NCI-H1092 (cell line): ENCODE data around the gene MRPL10.
A peak's percentile ranks its signal among the peaks of the same experiment; 100 is the strongest.

Experiments used
- DNase-seq: peaks from one replicate; lab custom pipeline; 2025; lab: John Stamatoyannopoulos, UW

Gene MRPL10

GRCh38 chr17:47812146-47812920 is 19.0 kb downstream of the MRPL10 start:
- DNase-seq, result no peak

DNA sequence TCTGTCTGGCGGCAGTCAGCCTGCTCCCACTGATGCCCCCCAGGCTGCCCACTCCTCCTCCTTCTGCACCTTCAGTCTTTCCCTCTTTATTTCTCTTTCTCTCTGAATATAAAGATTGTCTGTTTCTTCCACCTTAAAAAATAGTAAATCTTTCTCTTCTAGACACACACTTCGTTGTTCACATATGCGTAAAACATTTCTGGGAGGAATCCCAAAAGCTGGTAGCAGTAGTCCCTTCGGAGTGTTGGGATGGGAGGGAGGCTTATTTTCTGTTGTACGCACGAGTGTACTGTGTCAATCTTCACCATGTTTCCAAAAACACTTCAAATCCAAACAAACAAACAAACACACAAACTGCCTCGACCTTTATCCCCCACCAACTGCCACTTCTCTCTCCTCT is 19.6 kb downstream of the MRPL10 start:
- no peak for DNase-seq

DNA sequence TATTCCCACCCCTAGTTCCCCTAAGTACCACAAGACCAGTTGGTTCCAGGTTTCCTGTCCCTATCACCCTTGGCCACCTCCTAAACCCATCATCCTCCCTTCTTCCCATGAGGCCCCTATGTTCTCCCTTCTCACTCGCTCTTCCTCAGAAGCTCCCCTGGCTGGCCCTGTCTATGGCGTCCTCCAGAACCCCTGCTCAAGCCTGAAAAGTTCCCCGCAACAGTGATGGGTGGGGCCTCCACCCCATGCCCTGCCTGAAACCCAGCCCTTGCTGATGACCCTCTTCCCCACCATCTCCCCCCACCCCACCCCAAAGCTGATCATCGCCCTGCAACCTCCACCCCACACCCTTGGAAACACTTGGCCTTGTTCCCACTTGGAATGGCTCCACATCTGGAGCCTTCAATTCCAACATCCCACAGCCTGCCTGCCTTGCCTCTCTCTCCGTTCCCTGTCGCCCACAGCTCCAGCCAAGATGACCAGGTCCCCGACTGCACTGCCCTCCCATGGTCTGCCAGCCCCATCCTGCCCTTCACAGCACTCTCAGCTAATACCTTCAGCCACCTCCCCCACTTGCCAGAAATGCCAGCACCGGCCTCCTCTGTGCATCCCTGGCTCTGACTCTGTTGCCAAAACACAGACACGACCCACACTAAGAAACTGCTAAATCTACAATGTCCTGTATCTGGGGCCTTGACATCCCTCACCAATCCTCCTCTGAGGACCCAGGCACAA is 20.3 kb downstream of the MRPL10 start:
- no peak for DNase-seq

GRCh38 chr17:47810200-47810821 is 21.0 kb downstream of the MRPL10 start:
- DNase-seq, result no peak

- DNase-seq, result no peak
Measured at GRCh38 chr17:47808830-47809480, 22.4 kb downstream of the MRPL10 start.

DNA sequence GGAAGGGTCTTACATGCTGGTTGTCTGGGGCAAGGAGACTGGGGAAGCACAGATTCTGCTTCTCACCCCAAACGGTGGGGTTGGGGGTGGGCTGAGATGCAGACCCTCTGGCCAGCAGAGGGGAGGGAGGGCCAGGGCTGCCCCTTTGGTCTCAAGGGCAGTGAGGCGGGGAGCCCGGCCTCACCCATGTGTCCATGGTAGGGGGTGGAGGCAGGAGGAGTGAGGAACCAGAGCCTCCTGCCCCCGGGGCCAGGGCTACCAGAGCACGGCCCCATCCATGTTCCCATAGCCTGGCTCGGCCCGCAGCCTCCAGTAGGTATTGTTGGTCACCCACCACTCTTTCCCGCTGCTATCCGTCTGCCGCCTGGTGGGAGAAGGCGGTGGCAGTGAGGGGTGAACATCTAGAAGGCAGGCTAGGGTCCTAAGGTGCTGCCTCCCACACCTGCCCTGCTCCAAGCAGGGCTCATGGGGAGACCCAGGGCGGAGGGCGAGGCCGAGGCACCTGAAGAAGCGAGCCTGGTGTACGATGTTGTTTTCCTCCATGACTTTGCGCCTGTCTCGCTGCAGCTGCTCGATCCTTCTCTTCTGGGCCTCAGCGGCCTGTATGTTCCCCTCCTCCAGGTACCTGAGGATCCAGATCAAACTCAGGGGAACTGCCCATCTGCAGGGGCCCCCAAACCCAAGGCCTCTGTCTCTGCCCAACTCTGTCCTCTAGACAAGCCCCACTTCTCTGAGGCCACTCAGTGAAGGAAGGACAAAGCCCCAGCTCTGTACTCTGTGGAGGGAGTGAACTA is 23.1 kb downstream of the MRPL10 start:
- no peak for DNase-seq

- DNase-seq, result no peak
Measured at GRCh38 chr17:47807421-47807820, 23.9 kb downstream of the MRPL10 start.

DNA sequence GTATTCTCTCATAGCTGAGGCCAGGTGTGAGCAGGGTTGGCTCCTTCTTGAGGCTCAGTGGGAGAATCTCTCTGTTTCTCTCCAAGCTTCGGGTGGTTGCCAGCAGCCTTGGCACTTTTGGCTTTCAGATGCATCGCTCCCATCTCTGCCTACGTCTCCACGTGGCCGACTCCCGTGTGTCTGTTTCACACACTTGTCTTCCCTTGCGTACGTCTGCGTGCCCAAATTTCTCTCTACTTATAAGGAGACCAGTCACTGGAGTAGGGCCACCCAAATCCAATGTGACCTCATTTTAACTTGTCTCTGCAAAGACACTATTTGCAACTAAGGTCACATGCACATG is 24.5 kb downstream of the MRPL10 start:
- DNase-seq, result no peak

- no peak for DNase-seq
Measured at GRCh38 chr17:47806026-47806912, 25.1 kb downstream of the MRPL10 start.

DNA sequence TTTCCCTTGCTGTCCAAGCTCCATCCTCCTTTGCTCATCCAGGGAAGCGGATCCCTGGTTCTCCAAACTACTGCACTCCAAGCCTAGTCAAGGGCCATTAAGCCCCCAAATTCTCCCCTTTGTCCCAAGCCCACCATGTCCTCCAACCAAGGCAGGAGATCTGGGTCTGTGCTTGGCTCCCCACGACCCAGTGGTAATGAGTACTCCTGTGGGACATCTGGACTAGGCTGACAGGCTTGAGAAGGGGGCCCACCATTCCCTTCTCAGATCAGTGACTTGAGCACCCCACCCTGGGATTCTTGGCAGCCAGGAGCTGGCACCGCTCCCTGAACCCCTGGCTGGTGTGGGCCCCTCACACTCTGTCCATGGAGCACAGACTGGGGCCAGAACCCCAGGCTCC is 26.9 kb downstream of the MRPL10 start:
- DNase-seq, result no peak

DNA sequence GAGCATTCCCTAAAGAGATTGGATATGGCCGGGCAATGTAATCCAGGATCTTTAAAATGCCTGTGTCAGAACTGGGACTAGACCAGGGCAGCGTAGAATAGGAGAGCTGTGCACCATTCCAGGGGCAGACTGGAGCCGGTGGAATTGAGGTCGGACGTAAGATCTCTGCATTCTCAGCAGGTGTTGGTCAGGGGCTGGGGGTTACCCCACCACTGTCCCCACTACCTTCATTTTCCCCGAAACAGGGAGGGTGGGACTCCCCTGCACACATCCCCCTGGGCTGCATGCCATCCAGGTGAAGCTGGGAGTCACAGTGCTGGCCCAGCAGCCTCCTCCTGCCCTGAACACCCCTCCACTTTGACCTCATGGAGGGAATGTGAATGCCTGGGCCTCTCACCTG is 27.6 kb downstream of the MRPL10 start:
- DNase-seq, result no peak

GRCh38 chr17:47803201-47803600 is 28.1 kb downstream of the MRPL10 start:
- DNase-seq, result no peak

GRCh38 chr17:47802341-47803022 is 28.9 kb downstream of the MRPL10 start:
- DNase-seq, result peak; percentile 24

DNA sequence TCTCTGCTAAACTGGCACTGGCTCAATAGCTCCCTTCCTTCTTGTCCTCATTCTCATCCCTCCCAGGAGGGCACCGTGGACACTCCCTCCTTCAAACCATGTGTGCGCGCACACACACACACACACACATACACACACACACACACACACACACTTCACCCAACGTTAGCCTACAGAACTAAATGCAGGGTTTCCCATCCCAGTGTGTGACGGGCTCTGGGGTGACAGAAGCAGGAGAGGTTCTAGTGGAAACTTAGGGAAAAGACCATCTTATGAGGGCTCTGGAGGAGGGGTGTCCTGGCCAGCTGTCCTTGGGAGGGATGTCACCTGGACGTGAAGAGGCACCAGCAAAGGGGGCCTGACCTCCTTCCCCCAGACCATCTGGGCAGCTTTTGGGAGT is 29.4 kb downstream of the MRPL10 start:
- DNase-seq, result no peak

- no peak for DNase-seq
Measured at GRCh38 chr17:47801176-47801765, 30.1 kb downstream of the MRPL10 start.

GRCh38 chr17:47800686-47801085 is 30.7 kb downstream of the MRPL10 start:
- no peak for DNase-seq

DNA sequence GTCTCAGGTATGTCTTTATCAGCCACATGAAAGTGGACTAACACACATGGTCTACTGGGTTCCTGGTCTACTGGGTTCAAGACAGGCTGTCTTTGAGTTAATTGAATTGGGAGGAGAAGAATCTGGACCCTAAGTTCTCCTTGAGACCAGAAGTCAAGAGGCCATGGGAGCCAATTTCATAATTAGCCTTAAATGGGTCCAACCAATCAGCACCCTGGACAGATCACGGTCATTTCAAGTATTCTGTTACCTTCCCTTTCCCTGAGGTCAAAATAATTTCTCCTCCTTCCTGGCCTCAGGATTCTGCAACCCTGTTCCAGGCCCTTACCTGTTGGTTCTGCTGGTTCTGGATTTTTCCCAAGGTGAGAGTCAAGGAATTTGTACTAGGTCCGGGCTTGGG is 33.5 kb downstream of the MRPL10 start:
- DNase-seq, result no peak

DNA sequence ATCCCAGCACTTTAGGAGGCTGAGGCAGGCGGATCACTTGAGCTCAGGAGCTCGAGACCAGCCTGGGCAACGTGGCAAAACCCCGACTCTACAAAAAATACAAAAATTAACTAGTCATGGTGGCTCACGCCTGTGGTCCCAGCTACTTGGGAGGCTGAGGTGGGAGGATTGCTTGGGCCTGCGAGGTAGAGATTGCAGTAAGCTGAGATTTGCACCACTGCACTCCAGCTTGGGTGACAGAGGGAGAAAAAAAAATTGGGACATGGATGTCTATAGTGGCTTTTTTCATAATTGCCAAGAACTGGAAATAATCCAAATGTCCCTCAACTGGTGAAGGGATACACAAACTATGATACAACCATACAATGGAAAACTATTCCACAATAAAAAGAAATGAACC is 38.4 kb downstream of the MRPL10 start:
- no peak for DNase-seq

DNA sequence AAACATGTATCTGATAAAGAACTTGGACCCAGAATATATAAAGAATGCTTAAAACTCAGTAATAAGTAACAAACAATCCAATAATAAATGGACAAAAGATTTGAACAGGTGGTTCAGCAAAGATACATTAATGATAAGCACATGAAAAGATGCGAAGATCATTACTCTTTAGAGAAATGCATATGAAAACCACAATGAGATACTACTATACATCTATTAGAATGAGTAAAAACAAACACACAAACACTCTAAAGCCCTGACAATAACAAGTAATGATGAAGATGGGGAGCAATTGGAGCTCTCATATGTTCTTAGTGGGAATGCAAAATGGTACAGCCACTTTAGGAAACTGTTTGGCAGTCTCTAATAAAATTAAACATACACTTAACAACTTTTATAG is 38.9 kb downstream of the MRPL10 start:
- no peak for DNase-seq

DNA sequence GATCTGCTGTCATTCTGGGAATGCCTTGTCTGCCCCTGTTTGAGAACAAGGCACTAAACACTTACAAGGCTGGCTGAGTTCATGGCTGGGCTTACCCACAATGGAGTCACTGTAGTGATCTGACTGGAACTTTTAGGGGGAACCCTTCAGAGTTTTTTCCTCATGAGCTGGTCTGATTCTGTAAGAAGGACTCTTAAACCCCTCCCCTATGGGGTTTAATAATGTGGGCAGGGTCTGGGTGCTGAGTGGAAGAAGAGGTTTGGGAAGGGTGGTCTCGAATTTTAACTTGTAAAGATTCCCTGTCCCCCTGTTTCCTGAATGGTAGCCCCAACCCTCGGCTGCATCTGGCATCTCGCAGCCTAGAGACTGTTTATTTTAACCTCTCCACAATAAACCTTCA is 40.3 kb downstream of the MRPL10 start:
- DNase-seq, result no peak
